Neutrophil (primary cell): ENCODE results near the gene TBXAS1.

Experiments used
- H3K27ac ChIP-seq: fragments of 200-600 bp; sonication (generic); 2 replicates; pipeline ENCODE4 v1.5.1; 2016; ENCODE audit warnings: mild to moderate bottlenecking, moderate library complexity
- H3K27me3 ChIP-seq: fragments of 200-600 bp; sonication (generic); 2 replicates; pipeline ENCODE4 v1.6.0; 2016; ENCODE audit warnings: mild to moderate bottlenecking
- H3K36me3 ChIP-seq: fragments of 200-600 bp; sonication (generic); 2 replicates; pipeline ENCODE4 v1.5.1; 2017
- H3K4me1 ChIP-seq, 2 experiments: fragments of 200-600 bp in 1 of 2; sonication (generic) in 1 of 2; 1 replicate in 1 of 2; 2 replicates in 1 of 2; pipeline versions ENCODE4 v1.5.1 to v1.6.1; 2013 to 2016; ENCODE audit warnings: low read depth in 1 of 2, low read length in 1 of 2, mild to moderate bottlenecking in 1 of 2, moderate library complexity in 1 of 2; ENCODE audit not compliant: control insufficient read depth in 1 of 2, insufficient read depth in 1 of 2
- H3K4me3 ChIP-seq, 2 experiments: fragments of 200-600 bp in 1 of 2; sonication (generic) in 1 of 2; 1 replicate in 1 of 2; 2 replicates in 1 of 2; pipeline ENCODE4 v1.5.1; 2013 to 2016; ENCODE audit warnings: low read depth in 1 of 2, low read length in 1 of 2, mild to moderate bottlenecking in 1 of 2, moderate library complexity in 1 of 2
- H3K9me3 ChIP-seq: fragments of 200-600 bp; sonication (generic); 2 replicates; pipeline ENCODE4 v1.5.1; 2016
- CTCF ChIP-seq: fragments of 200-600 bp; sonication (generic); IDR thresholded peaks from 2 replicates; pipeline ENCODE4 v1.5.1; 2016; ENCODE audit warnings: antibody characterized with exemption

The TBXAS1 gene

GRCh38 chr7:139897422-139898090, 68.5 kb downstream of the TBXAS1 start:
- Histone ChIP-seq H3K4me3 (no peak overlapping the region), H3K36me3 (peaks cover 56% of the 10 kb centered on the region), H3K4me1 (peaks cover 39 to 40% of the 10 kb centered on the region in 2 experiments), H3K27ac (peak overlapping the region; percentile 27), H3K27me3 (no peaks in the 10 kb centered on the region), H3K9me3 (no peaks in the 10 kb centered on the region)
- TF ChIP-seq CTCF, result no peak

- peaks cover 39 to 40% of the 10 kb centered on the region in 2 experiments for H3K4me1 ChIP-seq
- H3K36me3 ChIP-seq, result peaks cover 56% of the 10 kb centered on the region
- H3K9me3 ChIP-seq, result no peaks in the 10 kb centered on the region
- H3K4me3 ChIP-seq, result no peak overlapping the region
- TF ChIP-seq CTCF, result no peak
- H3K27me3 ChIP-seq, result no peaks in the 10 kb centered on the region
- H3K27ac ChIP-seq, result peak overlapping the region; percentile 5
Measured at GRCh38 chr7:139898483-139898882, 69.4 kb downstream of the TBXAS1 start.

GRCh38 chr7:139899328-139899955, 70.4 kb downstream of the TBXAS1 start:
- TF ChIP-seq CTCF, result no peak
- H3K27me3 ChIP-seq, result no peaks in the 10 kb centered on the region
- H3K27ac ChIP-seq, result no peak overlapping the region
- peaks cover 39 to 40% of the 10 kb centered on the region in 2 experiments for H3K4me1 ChIP-seq
- H3K4me3 ChIP-seq, result no peak overlapping the region
- H3K9me3 ChIP-seq, result no peaks in the 10 kb centered on the region
- peaks cover 49% of the 10 kb centered on the region for H3K36me3 ChIP-seq

- Histone ChIP-seq H3K4me3 (no peak overlapping the region), H3K36me3 (peaks cover 43% of the 10 kb centered on the region), H3K27ac (peak overlapping the region; percentile 53), H3K4me1 (peaks cover 40 to 43% of the 10 kb centered on the region in 2 experiments), H3K9me3 (no peaks in the 10 kb centered on the region), H3K27me3 (no peaks in the 10 kb centered on the region)
- TF ChIP-seq CTCF, result no peak
Measured at GRCh38 chr7:139900326-139900725, 71.3 kb downstream of the TBXAS1 start.

- Histone ChIP-seq H3K27me3 (no peaks in the 10 kb centered on the region), H3K4me3 (no peak overlapping the region), H3K36me3 (peaks cover 38% of the 10 kb centered on the region), H3K4me1 (peaks cover 40 to 43% of the 10 kb centered on the region in 2 experiments), H3K9me3 (no peaks in the 10 kb centered on the region), H3K27ac (peak overlapping the region; percentile 53)
- no peak for TF ChIP-seq CTCF
Measured at GRCh38 chr7:139901056-139901795, 72.2 kb downstream of the TBXAS1 start.
